Erythroblast (primary cell): Measurements from ENCODE around the gene CXCL16.
A peak's percentile ranks its signal among the peaks of the same experiment; 100 is the strongest.
"Not testable (repeated sequence)": the region's sequence is repeated elsewhere in the genome, so short reads cannot be mapped to it uniquely, and the experiment has no call there.

Experiments
- DNase-seq, 2 experiments: peaks; one replicate each; lab custom pipeline; 2025; lab: John Stamatoyannopoulos, UW
- GATA1 ChIP-seq: IDR thresholded peaks from 2 replicates; pipeline ENCODE4 v1.6.1; 2011; ENCODE audit warnings: low read depth, mild to moderate bottlenecking, control low read depth, low read length, moderate library complexity
- POLR2A ChIP-seq: IDR thresholded peaks from 2 replicates; pipeline ENCODE4 v1.6.1; 2011; ENCODE audit warnings: mild to moderate bottlenecking, low read length

CXCL16 gene

GRCh38 chr17:4709794-4710692, 29.7 kb downstream of the CXCL16 start, which contains the start of gene ARRB2:
ARRB2 (plus strand) TSS chr17:4710632; CDS start chr17:4710722, 90 bp downstream.
- DNase-seq, result peak; percentile 99
- TF ChIP-seq POLR2A (peak; percentile 33), GATA1 (no peak)

DNA sequence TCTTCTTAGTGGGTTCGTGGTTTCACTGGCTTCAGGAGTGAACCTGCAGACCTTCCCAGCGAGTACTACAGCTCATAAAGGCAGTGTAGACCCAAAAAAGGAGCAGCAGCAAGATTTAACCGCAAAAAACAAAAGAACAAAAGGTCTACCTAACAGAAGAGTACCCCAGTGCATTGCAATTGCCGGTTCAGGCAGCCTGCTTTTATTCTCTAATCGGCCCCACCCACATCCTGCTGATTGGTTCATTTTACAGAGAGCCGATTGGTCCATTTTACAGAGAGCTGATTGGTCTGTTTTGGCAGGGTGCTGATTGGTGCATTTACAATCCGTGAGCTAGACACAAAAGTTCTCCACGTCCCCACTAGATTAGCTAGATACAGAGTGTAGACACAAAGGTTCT, 31.3 kb downstream of the CXCL16 start:
- peak; percentile 79 to 84 for DNase-seq
- TF ChIP-seq GATA1 (no peak), POLR2A (peak; percentile 57)

DNA sequence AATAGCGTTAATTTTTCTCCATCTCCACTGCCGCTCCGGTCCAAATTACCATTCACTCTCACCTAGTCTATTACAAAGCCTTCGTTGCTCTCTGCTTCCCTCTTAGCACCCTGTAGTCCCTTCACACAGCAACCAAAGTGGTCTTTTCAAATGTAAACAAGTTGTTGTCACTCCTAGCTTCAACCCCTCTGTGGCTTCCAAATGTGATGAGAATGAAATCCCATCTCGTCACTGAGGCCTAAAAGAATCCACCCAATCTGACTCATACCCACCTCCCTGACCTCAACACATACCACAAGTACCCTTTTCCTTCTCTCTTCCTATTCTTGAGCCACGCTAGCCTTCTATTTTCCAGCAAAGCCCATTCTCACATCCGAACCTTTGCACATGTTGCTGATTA, 33.6 kb downstream of the CXCL16 start:
- DNase-seq, result no peak
- TF ChIP-seq POLR2A (no peak), GATA1 (no peak)

GRCh38 chr17:4704991-4705390, 34.7 kb downstream of the CXCL16 start:
- no peak for DNase-seq
- TF ChIP-seq GATA1 (no peak), POLR2A (no peak)

DNA sequence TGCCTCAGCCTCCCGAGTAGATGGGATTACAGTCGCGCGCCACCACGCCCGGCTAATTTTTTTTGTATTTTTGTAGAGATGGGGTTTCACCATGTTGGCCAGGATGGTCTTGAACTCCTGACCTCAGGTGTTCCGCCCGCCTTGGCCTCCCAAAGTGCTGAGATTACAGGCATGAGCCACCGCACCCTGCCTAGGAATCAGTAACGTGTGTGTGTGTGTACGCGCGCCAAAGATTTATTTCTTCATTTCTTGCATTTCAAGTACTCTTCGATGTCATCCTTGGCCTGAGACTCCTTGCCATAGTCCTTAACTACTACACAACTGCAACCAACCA, 35.2 kb downstream of the CXCL16 start:
- peak in 1 of 2 experiments; percentile 28 for DNase-seq

DNA sequence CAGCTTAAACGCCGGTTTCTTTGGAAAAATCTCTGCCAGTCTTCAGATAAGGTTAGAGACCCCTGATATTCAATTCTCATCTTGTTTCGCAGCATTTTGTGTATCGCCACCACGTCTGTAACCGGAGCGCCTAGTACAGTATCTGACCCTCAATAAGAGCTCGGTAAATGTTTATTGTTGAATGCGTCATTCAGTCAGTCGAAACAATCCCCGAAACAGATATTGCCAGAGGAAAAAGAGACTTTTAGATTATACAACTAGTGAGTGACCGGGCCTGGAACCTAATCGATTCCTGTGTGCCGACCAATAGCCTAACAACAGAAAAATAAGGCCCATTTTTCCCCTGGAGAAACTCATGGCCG, 36.4 kb downstream of the CXCL16 start:
- DNase-seq, result peak in 1 of 2 experiments; percentile 46
- TF ChIP-seq POLR2A (no peak), GATA1 (no peak)

- TF ChIP-seq POLR2A, result no peak
- no peak for TF ChIP-seq GATA1
- DNase-seq, result no peak
Observed at GRCh38 chr17:4701116-4701515, 38.6 kb downstream of the CXCL16 start.

- peak in 1 of 2 experiments; percentile 9 for DNase-seq
Observed at GRCh38 chr17:4699401-4700056, 40.2 kb downstream of the CXCL16 start.

DNA sequence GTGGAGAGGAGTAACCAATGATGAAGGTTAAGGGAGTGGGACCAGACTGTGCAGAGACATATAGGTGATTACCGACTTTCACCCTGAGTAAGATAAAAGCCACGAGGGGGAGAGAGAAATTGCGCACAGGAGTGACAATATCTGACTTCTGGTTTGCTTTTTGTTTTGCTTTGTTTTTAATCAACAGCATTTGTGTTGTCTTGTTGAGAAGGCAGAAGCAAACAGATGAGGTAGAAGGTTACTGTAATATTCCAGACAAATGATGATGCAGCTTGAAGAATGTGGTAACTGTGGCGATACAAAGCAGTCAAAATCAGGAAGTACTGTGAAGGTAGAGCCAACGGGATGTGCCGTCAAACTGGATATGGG, 43.3 kb downstream of the CXCL16 start:
- DNase-seq, result no peak
- TF ChIP-seq GATA1 (no peak), POLR2A (no peak)

GRCh38 chr17:4693416-4693815, 46.3 kb downstream of the CXCL16 start:
- no peak for DNase-seq

GRCh38 chr17:4691686-4692085, 48.0 kb downstream of the CXCL16 start:
- DNase-seq, result no peak
- TF ChIP-seq GATA1 (no peak), POLR2A (no peak)

More at GRCh38 chr17:4693416-4693815, 46.3 kb downstream of the CXCL16 start:
- TF ChIP-seq POLR2A (no peak), GATA1 (no peak)

DNA sequence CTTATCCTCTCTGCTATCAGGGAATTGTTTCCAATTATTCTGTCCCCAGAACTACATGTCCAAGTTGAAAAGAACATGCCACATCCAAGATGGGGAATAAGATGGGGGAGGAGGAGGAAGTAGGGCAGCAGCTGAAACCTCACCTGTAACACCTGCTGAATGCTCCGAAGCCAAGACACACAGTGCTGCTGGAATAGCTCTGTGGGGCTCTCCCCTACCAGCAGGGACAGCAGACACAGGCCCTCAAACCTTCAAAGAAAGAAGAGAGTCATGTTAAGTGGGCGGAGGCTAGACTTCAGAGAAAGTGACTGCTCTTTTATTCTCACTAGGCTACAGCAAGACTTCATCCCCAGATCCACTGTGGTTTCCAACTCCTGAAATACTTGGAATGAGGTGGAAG, 49.0 kb downstream of the CXCL16 start:
- no peak for TF ChIP-seq POLR2A
- TF ChIP-seq GATA1, result no peak

DNA sequence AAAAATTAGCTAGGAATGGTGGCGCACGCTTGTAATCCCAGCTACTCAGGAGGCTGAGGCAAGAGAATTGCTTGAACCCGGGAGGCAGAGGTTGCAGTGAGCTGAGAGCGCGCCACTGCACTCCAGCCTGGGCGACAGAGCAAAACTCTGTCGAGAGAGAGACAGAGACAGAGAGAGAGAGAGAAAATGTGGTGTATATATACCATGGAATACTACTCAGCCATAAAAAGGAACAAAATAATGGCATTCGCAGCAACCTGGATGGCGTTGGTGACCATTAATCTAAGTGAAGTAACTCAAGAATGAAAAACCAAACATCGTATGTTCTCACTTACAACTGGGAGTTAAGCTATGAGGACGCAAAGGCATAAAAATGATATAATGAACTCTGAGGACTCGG, 49.9 kb downstream of the CXCL16 start:
- DNase-seq, result not testable (repeated sequence)

More for the DNA sequence above, 49.0 kb downstream of the CXCL16 start:
- DNase-seq, result no peak

GRCh38 chr17:4683739-4684138, 56.0 kb downstream of the CXCL16 start:
- not testable (repeated sequence) for DNase-seq
